HCT116 (cell line): ENCODE results near the gene VAPA. TPM values are rescaled to one million over a fixed set of nuclear protein-coding genes. Genes with fewer than 3 reads are reported as not detected.

Experiments used
- ATAC-seq: fragments of 200-7000 bp; cut with Tn5 transposase; 2 replicates; pipeline ENCODE4 v1.9.1; 2020; ENCODE audit warnings: mild to moderate bottlenecking, moderate library complexity
- BruUV-seq: library from RNA; stranded (reverse); fragments of 400-500 nt; replicated peaks from 2 replicates; lab custom pipeline; 2021; lab: Mats Ljungman, UMichigan
- CTCF ChIA-PET: fragments of 300-600 bp; sonication (Branson Sonifier 250); formaldehyde crosslinking; loops from one replicate; lab custom pipeline; 2021; ENCODE audit warnings: antibody characterized with exemption; lab: Charles Lee
- POLR2A ChIA-PET: fragments of 300-600, 350-600 bp; sonication (Branson Sonifier 250); formaldehyde crosslinking; loops from one replicate; lab custom pipeline; 2021; ENCODE audit warnings: antibody characterized with exemption; lab: Charles Lee
- RAD21 ChIA-PET, 2 experiments: fragments of 300-600 bp; sonication (Branson Sonifier 250); formaldehyde crosslinking; loops; one replicate each; lab custom pipeline; 2023; ENCODE audit warnings: low total read pairs in 2 of 2; ENCODE audit not compliant: uncharacterized antibody in 2 of 2, unreplicated experiment in 2 of 2, low non-redundant PET in 1 of 2; lab: Charles Lee
- DNase-seq: peaks from one replicate; pipeline ENCODE4 v3.0.0-alpha.2; 2010; ENCODE audit warnings: low read depth, low spot score
- H2AFZ ChIP-seq: fragments of 200-600 bp; shearing (Covaris generic), sonication (generic); 2 replicates; pipeline ENCODE4 v1.6.1; 2017; ENCODE audit warnings: low read depth, mixed run types, mixed read lengths, antibody characterized with exemption, low read length; ENCODE audit not compliant: poor library complexity, severe bottlenecking
- H3K27ac ChIP-seq: 2 replicates; pipeline ENCODE4 v1.5.1; 2012; ENCODE audit warnings: low read depth, low read length
- H3K27me3 ChIP-seq: fragments of 200-600 bp; sonication (generic); 2 replicates; pipeline ENCODE4 v1.6.1; 2016; ENCODE audit warnings: mixed run types, low read length, mixed read lengths; ENCODE audit not compliant: insufficient read depth
- H3K36me3 ChIP-seq, 2 experiments: fragments of 200-500 bp in 1 of 2; fragments of 200-600 bp in 1 of 2; sonication (Bioruptor generic) in 1 of 2; sonication (generic) in 1 of 2; 2 replicates each; pipeline versions ENCODE4 v1.5.1 to v1.6.1; 2014 to 2016; ENCODE audit warnings: low read length in 2 of 2, inconsistent platforms in 1 of 2, mixed read lengths in 1 of 2, mixed run types in 1 of 2; ENCODE audit not compliant: insufficient read depth in 2 of 2, control insufficient read depth in 1 of 2
- H3K4me1 ChIP-seq, 2 experiments: fragments of 200-600 bp in 1 of 2; sonication (generic) in 1 of 2; 2 replicates each; pipeline versions ENCODE4 v1.5.1 to v1.6.1; 2012 to 2017; ENCODE audit warnings: low read length in 2 of 2, inconsistent platforms in 1 of 2, mild to moderate bottlenecking in 1 of 2, mixed read lengths in 1 of 2, mixed run types in 1 of 2, moderate library complexity in 1 of 2; ENCODE audit not compliant: insufficient read depth in 2 of 2, control insufficient read depth in 1 of 2
- H3K4me2 ChIP-seq: fragments of 200-600 bp; sonication (generic); 2 replicates; pipeline ENCODE4 v1.6.1; 2017; ENCODE audit warnings: mixed run types, low read length, mixed read lengths
- H3K4me3 ChIP-seq, 2 experiments: fragments of 200-600 bp in 1 of 2; sonication (generic) in 1 of 2; replicated peaks in 1 of 2; 2 replicates each; pipeline ENCODE4 v1.5.1; 2011 to 2016; ENCODE audit warnings: low read length in 2 of 2, control low read depth in 1 of 2, low read depth in 1 of 2, mild to moderate bottlenecking in 1 of 2, mixed read lengths in 1 of 2, mixed run types in 1 of 2
- H3K79me2 ChIP-seq: fragments of 200-600 bp; sonication (generic); 2 replicates; pipeline ENCODE4 v1.6.1; 2017; ENCODE audit warnings: mild to moderate bottlenecking, mixed run types, low read length, moderate library complexity, mixed read lengths; ENCODE audit not compliant: insufficient read depth
- H3K9ac ChIP-seq: fragments of 200-600 bp; sonication (generic); 2 replicates; pipeline ENCODE4 v1.6.1; 2016; ENCODE audit warnings: low read length, mixed read lengths
- H3K9me2 ChIP-seq: fragments of 200-600 bp; sonication (generic), shearing (Covaris generic); 2 replicates; pipeline ENCODE4 v1.6.1; 2017; ENCODE audit warnings: mixed run types, mild to moderate bottlenecking, moderate library complexity; ENCODE audit not compliant: insufficient read depth
- H3K9me3 ChIP-seq, 2 experiments: fragments of 200-500 bp in 1 of 2; fragments of 200-600 bp in 1 of 2; sonication (Bioruptor generic) in 1 of 2; sonication (generic) in 1 of 2; 2 replicates each; pipeline ENCODE4 v1.6.1; 2014 to 2017; ENCODE audit warnings: low read length in 2 of 2, mixed read lengths in 2 of 2, inconsistent platforms in 1 of 2, low read depth in 1 of 2, mild to moderate bottlenecking in 1 of 2, mixed run types in 1 of 2, moderate library complexity in 1 of 2; ENCODE audit not compliant: control insufficient read depth in 1 of 2, insufficient read depth in 1 of 2
- H4K20me1 ChIP-seq: fragments of 200-600 bp; sonication (generic), shearing (Covaris generic); 2 replicates; pipeline ENCODE4 v1.6.1; 2017; ENCODE audit warnings: mixed run types, mild to moderate bottlenecking, moderate library complexity; ENCODE audit not compliant: insufficient read depth
- ATF3 ChIP-seq: IDR thresholded peaks from 2 replicates; pipeline ENCODE4 v1.6.1; 2012
- CEBPB ChIP-seq: IDR thresholded peaks from 2 replicates; pipeline ENCODE4 v1.6.1; 2012; ENCODE audit warnings: low read depth
- EGR1 ChIP-seq: IDR thresholded peaks from 2 replicates; pipeline ENCODE4 v1.6.1; 2012; ENCODE audit warnings: low read depth
- ELF1 ChIP-seq: IDR thresholded peaks from 2 replicates; pipeline ENCODE4 v1.6.1; 2012; ENCODE audit warnings: low read depth, borderline replicate concordance
- RAD21 ChIP-seq: IDR thresholded peaks from 2 replicates; pipeline ENCODE4 v1.6.1; 2012; ENCODE audit warnings: low read depth, mild to moderate bottlenecking
- SIN3A ChIP-seq: IDR thresholded peaks from 2 replicates; pipeline ENCODE4 v1.6.1; 2012; ENCODE audit warnings: low read depth
- SP1 ChIP-seq: IDR thresholded peaks from 2 replicates; pipeline ENCODE4 v1.6.1; 2012; ENCODE audit warnings: low read depth
- TCF7L2 ChIP-seq: IDR thresholded peaks from 2 replicates; pipeline ENCODE4 v1.7.0; 2011; ENCODE audit warnings: borderline replicate concordance, inconsistent platforms; ENCODE audit not compliant: insufficient read depth, insufficient read length; ENCODE audit errors: extremely low read depth
- YY1 ChIP-seq: IDR thresholded peaks from 2 replicates; pipeline ENCODE4 v1.6.1; 2011; ENCODE audit warnings: low read length, low read depth, moderate library complexity, mild to moderate bottlenecking; ENCODE audit not compliant: insufficient replicate concordance; ENCODE audit errors: extremely low read depth
- ZFX ChIP-seq: fragments of 450-650 bp; IDR thresholded peaks from 2 replicates; pipeline ENCODE4 v1.6.1; 2017
- ZNF274 ChIP-seq: fragments of 200-500 bp; sonication (Bioruptor generic); IDR thresholded peaks from 2 replicates; pipeline ENCODE4 v1.6.1; 2014; ENCODE audit warnings: mild to moderate bottlenecking, low read depth, low read length, inconsistent platforms
- intact Hi-C: fragments of 100-400 bp; cut with micrococcal nuclease; formaldehyde crosslinking; loops from 2 replicates; pipeline ENCODE4 v1.10.0; 2022
- total RNA-seq: library from RNA; stranded (reverse); gene quantifications from one replicate; pipeline ENCODE4 v1.2.1, GENCODE V29; 2021; ENCODE audit not compliant: unreplicated experiment
- TF ChIP-seq, protein P1 (sequence below): IDR thresholded peaks from 2 replicates; pipeline ENCODE4 v1.6.1; 2012; ENCODE audit warnings: low read depth
- TF ChIP-seq, protein P2 (sequence below): IDR thresholded peaks from 2 replicates; pipeline ENCODE4 v1.6.1; 2011; ENCODE audit warnings: mild to moderate bottlenecking, low read length, moderate library complexity; ENCODE audit not compliant: insufficient replicate concordance; ENCODE audit errors: extremely low read depth

The VAPA gene
- total RNA-seq, 1 experiment from 2014 or later = 295 TPM

GRCh38 chr18:10002280-10002679 lies 88.5 kb downstream of the VAPA start:
- no peaks in the 10 kb centered on the region for H3K9me2 ChIP-seq
- H2AFZ ChIP-seq = no peak overlapping the region
- no TSS peak for BruUV-seq
- no peaks in the 10 kb centered on the region for H4K20me1 ChIP-seq
- H3K27me3 ChIP-seq = 0 out of 2 replicates have a peak, but pooled peaks cover 3% of the 10 kb centered on the region
- RAD21 ChIA-PET = no interaction called here
- H3K4me3 ChIP-seq = no peak overlapping the region
- no peak overlapping the region for H3K9ac ChIP-seq
- H3K9me3 ChIP-seq = no peaks in the 10 kb centered on the region
- H3K79me2 ChIP-seq = no peaks in the 10 kb centered on the region
- POLR2A ChIA-PET = no interaction called here
- intact Hi-C loops = loop anchor here (5.0 kb wide), 1 partner anchor 40 kb away; no protein-coding TSS in a partner anchor
- no peak overlapping the region for H3K4me2 ChIP-seq
- ATAC-seq (no peak), DNase-seq (no peak)
- no peaks in the 10 kb centered on the region for H3K4me1 ChIP-seq
- H3K27ac ChIP-seq = no peak overlapping the region
- TF ChIP-seq SP1 (no peak), ZFX (no peak)
- no peaks in the 10 kb centered on the region for H3K36me3 ChIP-seq
- CTCF ChIA-PET = no interaction called here

DNA sequence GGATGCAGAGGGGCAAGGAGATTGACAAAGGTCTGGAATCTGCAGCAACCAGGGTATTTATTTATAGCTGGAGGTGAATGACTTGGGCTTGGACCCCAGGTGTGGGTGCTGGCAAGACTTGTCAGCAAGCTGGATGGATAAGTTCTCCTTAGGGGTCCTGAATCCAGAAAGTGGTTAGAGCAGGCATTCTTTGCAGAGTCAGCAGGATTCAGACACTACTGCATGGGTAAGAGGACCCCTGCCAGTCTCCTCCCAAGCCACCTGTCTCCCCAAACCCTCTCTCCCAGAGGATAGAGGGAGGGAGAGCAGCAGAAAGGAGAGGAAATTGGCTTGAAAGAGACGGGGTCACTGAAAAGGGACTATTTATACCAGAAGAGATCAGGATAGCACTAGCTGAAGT lies 89.5 kb downstream of the VAPA start:
- Histone ChIP-seq H3K27me3 (0 out of 2 replicates have a peak, but pooled peaks cover 3% of the 10 kb centered on the region), H3K9me2 (no peaks in the 10 kb centered on the region), H3K27ac (no peak overlapping the region), H3K4me1 (no peaks in the 10 kb centered on the region), H3K4me2 (no peak overlapping the region), H2AFZ (no peak overlapping the region), H4K20me1 (no peaks in the 10 kb centered on the region), H3K9ac (no peak overlapping the region), H3K9me3 (no peaks in the 10 kb centered on the region), H3K4me3 (no peak overlapping the region), H3K36me3 (no peaks in the 10 kb centered on the region), H3K79me2 (no peaks in the 10 kb centered on the region)
- no peak for ATAC-seq
- intact Hi-C loops = loop anchor here (5.0 kb wide), 1 partner anchor 39 kb away; no protein-coding TSS in a partner anchor
- no TSS peak for BruUV-seq
- ChIA-PET CTCF (no interaction called here), POLR2A (no interaction called here), RAD21 (no interaction called here)
- DNase-seq = no peak
- TF ChIP-seq, protein P1, sequence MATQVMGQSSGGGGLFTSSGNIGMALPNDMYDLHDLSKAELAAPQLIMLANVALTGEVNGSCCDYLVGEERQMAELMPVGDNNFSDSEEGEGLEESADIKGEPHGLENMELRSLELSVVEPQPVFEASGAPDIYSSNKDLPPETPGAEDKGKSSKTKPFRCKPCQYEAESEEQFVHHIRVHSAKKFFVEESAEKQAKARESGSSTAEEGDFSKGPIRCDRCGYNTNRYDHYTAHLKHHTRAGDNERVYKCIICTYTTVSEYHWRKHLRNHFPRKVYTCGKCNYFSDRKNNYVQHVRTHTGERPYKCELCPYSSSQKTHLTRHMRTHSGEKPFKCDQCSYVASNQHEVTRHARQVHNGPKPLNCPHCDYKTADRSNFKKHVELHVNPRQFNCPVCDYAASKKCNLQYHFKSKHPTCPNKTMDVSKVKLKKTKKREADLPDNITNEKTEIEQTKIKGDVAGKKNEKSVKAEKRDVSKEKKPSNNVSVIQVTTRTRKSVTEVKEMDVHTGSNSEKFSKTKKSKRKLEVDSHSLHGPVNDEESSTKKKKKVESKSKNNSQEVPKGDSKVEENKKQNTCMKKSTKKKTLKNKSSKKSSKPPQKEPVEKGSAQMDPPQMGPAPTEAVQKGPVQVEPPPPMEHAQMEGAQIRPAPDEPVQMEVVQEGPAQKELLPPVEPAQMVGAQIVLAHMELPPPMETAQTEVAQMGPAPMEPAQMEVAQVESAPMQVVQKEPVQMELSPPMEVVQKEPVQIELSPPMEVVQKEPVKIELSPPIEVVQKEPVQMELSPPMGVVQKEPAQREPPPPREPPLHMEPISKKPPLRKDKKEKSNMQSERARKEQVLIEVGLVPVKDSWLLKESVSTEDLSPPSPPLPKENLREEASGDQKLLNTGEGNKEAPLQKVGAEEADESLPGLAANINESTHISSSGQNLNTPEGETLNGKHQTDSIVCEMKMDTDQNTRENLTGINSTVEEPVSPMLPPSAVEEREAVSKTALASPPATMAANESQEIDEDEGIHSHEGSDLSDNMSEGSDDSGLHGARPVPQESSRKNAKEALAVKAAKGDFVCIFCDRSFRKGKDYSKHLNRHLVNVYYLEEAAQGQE = no peak
- TF ChIP-seq CEBPB = no peak
- no peak for TF ChIP-seq ZFX
- TF ChIP-seq SIN3A = no peak
- TF ChIP-seq TCF7L2 = no peak
- no peak for TF ChIP-seq EGR1
- no peak for TF ChIP-seq RAD21
- TF ChIP-seq ATF3 = no peak
- TF ChIP-seq, protein P2, sequence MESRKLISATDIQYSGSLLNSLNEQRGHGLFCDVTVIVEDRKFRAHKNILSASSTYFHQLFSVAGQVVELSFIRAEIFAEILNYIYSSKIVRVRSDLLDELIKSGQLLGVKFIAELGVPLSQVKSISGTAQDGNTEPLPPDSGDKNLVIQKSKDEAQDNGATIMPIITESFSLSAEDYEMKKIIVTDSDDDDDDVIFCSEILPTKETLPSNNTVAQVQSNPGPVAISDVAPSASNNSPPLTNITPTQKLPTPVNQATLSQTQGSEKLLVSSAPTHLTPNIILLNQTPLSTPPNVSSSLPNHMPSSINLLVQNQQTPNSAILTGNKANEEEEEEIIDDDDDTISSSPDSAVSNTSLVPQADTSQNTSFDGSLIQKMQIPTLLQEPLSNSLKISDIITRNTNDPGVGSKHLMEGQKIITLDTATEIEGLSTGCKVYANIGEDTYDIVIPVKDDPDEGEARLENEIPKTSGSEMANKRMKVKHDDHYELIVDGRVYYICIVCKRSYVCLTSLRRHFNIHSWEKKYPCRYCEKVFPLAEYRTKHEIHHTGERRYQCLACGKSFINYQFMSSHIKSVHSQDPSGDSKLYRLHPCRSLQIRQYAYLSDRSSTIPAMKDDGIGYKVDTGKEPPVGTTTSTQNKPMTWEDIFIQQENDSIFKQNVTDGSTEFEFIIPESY = no peak
- no peak for TF ChIP-seq YY1
- no peak for TF ChIP-seq ZNF274
- TF ChIP-seq ELF1 = no peak
